Endothelial cell of umbilical vein (primary cell): Measurements from ENCODE around the gene RNF151. TPM values are rescaled to one million over a fixed set of nuclear protein-coding genes. Genes with fewer than 3 reads are reported as not detected.

Experiments used
- BruUV-seq: library from RNA; stranded (reverse); fragments of 400-500 nt; replicated peaks from 2 replicates; lab custom pipeline; 2021; lab: Mats Ljungman, UMichigan
- CTCF ChIA-PET: fragments of 300-600, 350-600 bp; sonication (Branson Sonifier 250); formaldehyde crosslinking; loops from one replicate; lab custom pipeline; 2021; ENCODE audit warnings: antibody characterized with exemption, inconsistent platforms; lab: Charles Lee
- POLR2A ChIA-PET: fragments of 300-600, 350-600 bp; sonication (Branson Sonifier 250); formaldehyde crosslinking; loops from one replicate; lab custom pipeline; 2021; ENCODE audit warnings: antibody characterized with exemption, inconsistent platforms; lab: Charles Lee
- DNase-seq: peaks from one replicate; pipeline ENCODE4 v3.0.0-alpha.2; 2011; ENCODE audit warnings: low read depth, low spot score
- FAIRE-seq: peaks from 2 replicates; lab custom pipeline; 2011; peaks lifted over from hg19 to GRCh38; lab: Jason Lieb, UNC
- H2AFZ ChIP-seq: 2 replicates; pipeline ENCODE4 v1.6.0; 2012; ENCODE audit warnings: low read depth, low read length, control low read depth, inconsistent platforms
- H3K27ac ChIP-seq: 2 replicates; pipeline ENCODE4 v1.5.1; 2011; ENCODE audit warnings: low read depth, mild to moderate bottlenecking, control low read depth, low read length, moderate library complexity; ENCODE audit not compliant: insufficient read depth
- H3K27me3 ChIP-seq, 2 experiments: 2 replicates each; pipeline versions ENCODE4 v1.6.0 to v1.6.1; 2011; ENCODE audit warnings: low read length in 2 of 2, mixed read lengths in 1 of 2; ENCODE audit not compliant: control insufficient read depth in 2 of 2, insufficient read depth in 2 of 2
- H3K36me3 ChIP-seq, 2 experiments: 2 replicates in 1 of 2; 3 replicates in 1 of 2; pipeline ENCODE4 v1.5.1; 2011; ENCODE audit warnings: low read length in 2 of 2, mild to moderate bottlenecking in 1 of 2, moderate library complexity in 1 of 2; ENCODE audit not compliant: control insufficient read depth in 2 of 2, insufficient read depth in 2 of 2; ENCODE audit errors: extremely low read depth in 1 of 2
- H3K4me1 ChIP-seq: 3 replicates; pipeline ENCODE4 v1.5.1; 2011; ENCODE audit warnings: mild to moderate bottlenecking, low read length; ENCODE audit not compliant: control insufficient read depth, insufficient read depth; ENCODE audit errors: extremely low read depth
- H3K4me2 ChIP-seq: 2 replicates; pipeline ENCODE4 v1.6.1; 2011; ENCODE audit warnings: low read length, control low read depth, mixed read lengths; ENCODE audit not compliant: insufficient read depth
- H3K4me3 ChIP-seq, 3 experiments: fragments of 200-600 bp in 1 of 3; sonication (generic), shearing (Covaris generic) in 1 of 3; replicated peaks in 1 of 3; 2 replicates each; pipeline ENCODE4 v1.5.1; 2011 to 2016; ENCODE audit warnings: control low read depth in 3 of 3, low read length in 3 of 3, mild to moderate bottlenecking in 2 of 3, inconsistent platforms in 1 of 3, low read depth in 1 of 3, moderate library complexity in 1 of 3; ENCODE audit not compliant: insufficient read depth in 1 of 3
- H3K79me2 ChIP-seq: 2 replicates; pipeline ENCODE4 v1.6.0; 2012; ENCODE audit warnings: low read length, inconsistent platforms; ENCODE audit not compliant: control insufficient read depth, insufficient read depth
- H3K9ac ChIP-seq: replicated peaks from 2 replicates; pipeline ENCODE3; 2011; ENCODE audit warnings: low read length, control low read depth; ENCODE audit not compliant: insufficient read depth; ENCODE audit errors: extremely low read depth
- H3K9me1 ChIP-seq: replicated peaks from 3 replicates; pipeline ENCODE4 v1.6.0; 2011; ENCODE audit warnings: mild to moderate bottlenecking, low read length; ENCODE audit not compliant: control insufficient read depth, insufficient read depth; ENCODE audit errors: extremely low read depth
- H3K9me3 ChIP-seq: replicated peaks from 2 replicates; pipeline ENCODE4 v1.5.1; 2012; ENCODE audit warnings: low read length, inconsistent platforms; ENCODE audit not compliant: control insufficient read depth, insufficient read depth
- H4K20me1 ChIP-seq: replicated peaks from 2 replicates; pipeline ENCODE3; 2011; ENCODE audit warnings: mild to moderate bottlenecking, low read length; ENCODE audit not compliant: control insufficient read depth, insufficient read depth; ENCODE audit errors: extremely low read depth
- EZH2 ChIP-seq: IDR thresholded peaks from 2 replicates; pipeline ENCODE4 v1.6.1; 2012; ENCODE audit warnings: borderline replicate concordance, low read depth, mild to moderate bottlenecking, moderate library complexity, low read length, inconsistent platforms; ENCODE audit not compliant: severe bottlenecking
- FOS ChIP-seq: IDR thresholded peaks from 2 replicates; pipeline ENCODE4 v1.6.1; 2011; ENCODE audit warnings: mild to moderate bottlenecking, low read length, moderate library complexity, borderline replicate concordance; ENCODE audit not compliant: insufficient read depth
- GATA2 ChIP-seq: IDR thresholded peaks from 2 replicates; pipeline ENCODE4 v1.7.0; 2011; ENCODE audit warnings: low read depth, mild to moderate bottlenecking, moderate library complexity, mixed read lengths, low read length; ENCODE audit not compliant: insufficient read length, insufficient read depth
- MYC ChIP-seq: IDR thresholded peaks from one replicate; pipeline ENCODE4 v1.6.1; 2011; ENCODE audit warnings: mild to moderate bottlenecking, low read depth, low read length
- POLR2AphosphoS5 ChIP-seq: IDR thresholded peaks from 2 replicates; pipeline ENCODE4 v1.6.1; 2012; ENCODE audit warnings: low read depth, mild to moderate bottlenecking, control low read depth, low read length, moderate library complexity; ENCODE audit not compliant: insufficient read depth
- dilution Hi-C: fragments of 300-500 bp; cut with MboI; formaldehyde crosslinking; loops from one replicate; pipeline ENCODE4 v1.15.0; 2019; ENCODE audit warnings: low sequenced_read_pairs; ENCODE audit not compliant: extremely low pct_ligation_motif_present
- intact Hi-C: fragments of 100-400 bp; cut with micrococcal nuclease; formaldehyde crosslinking; loops from one replicate; pipeline ENCODE4 v1.10.0; 2022
- polyA plus RNA-seq, 4 experiments: library from polyadenylated mRNA; depleted of rRNA in 3 of 4; stranded (reverse) in 3 of 4; unstranded in 1 of 4; fragments of >200 nt; gene quantifications; 2 replicates each; pipeline versions ENCODE4 v1.2.1 to v1.2.3, GENCODE V29; 2011 to 2012; ENCODE audit warnings: missing spikeins in 1 of 4
- total RNA-seq: library from RNA; stranded (reverse); gene quantifications from 2 replicates; pipeline ENCODE4 v1.2.3, GENCODE V29; 2021

RNF151 gene
- total and polyA plus RNA-seq, 2 donors (not counting 3 experiments of a cell fraction or from before 2014, with no cell fraction given) = not detected

GRCh38 chr16:1989209-1990100, 22.8 kb downstream of the RNF151 start, which contains the start of gene SYNGR3:
Gene SYNGR3 (plus strand): TSS chr16:1989970. CDS start chr16:1990103, 133 bp downstream.
- Histone ChIP-seq H3K36me3 (peaks cover 0 to 7% of the 10 kb centered on the region in 2 experiments), H3K79me2 (peaks cover 5% of the 10 kb centered on the region), H3K27ac (no peak within 1 kb of the TSS), H3K4me2 (no peak within 1 kb of the TSS), H3K9me3 (no peaks in the 10 kb centered on the region), H3K27me3 (peaks cover 23 to 24% of the 10 kb centered on the region in 2 experiments), H3K9ac (no peak within 1 kb of the TSS), H3K4me3 (no peak within 1 kb of the TSS), H4K20me1 (no peaks in the 10 kb centered on the region), H3K4me1 (peaks cover 15% of the 10 kb centered on the region), H2AFZ (no peak within 1 kb of the TSS), H3K9me1 (no peaks in the 10 kb centered on the region)
- CTCF ChIA-PET = no interaction called here
- FAIRE-seq = no peak
- no peak for TF ChIP-seq FOS
- no peak for TF ChIP-seq MYC
- TF ChIP-seq EZH2 = peak; percentile 78
- TF ChIP-seq GATA2 = no peak
- dilution Hi-C loops = no loop called here
- DNase-seq = no peak
- BruUV-seq = no TSS peak
- intact Hi-C loops = no loop called here
- POLR2A ChIA-PET = no interaction called here

GRCh38 chr16:1990101-1990350, 23.4 kb downstream of the RNF151 start:
- Histone ChIP-seq H2AFZ (no peak overlapping the region), H3K9me3 (no peaks in the 10 kb centered on the region), H3K27ac (no peak overlapping the region), H3K4me3 (no peak overlapping the region), H3K27me3 (peaks cover 23 to 24% of the 10 kb centered on the region in 2 experiments), H3K9ac (no peak overlapping the region), H3K4me2 (no peak overlapping the region), H3K79me2 (peaks cover 3% of the 10 kb centered on the region), H3K36me3 (peaks cover 0 to 7% of the 10 kb centered on the region in 2 experiments), H3K9me1 (no peaks in the 10 kb centered on the region), H4K20me1 (no peaks in the 10 kb centered on the region), H3K4me1 (peaks cover 11% of the 10 kb centered on the region)
- POLR2A ChIA-PET = no interaction called here
- dilution Hi-C loops (no loop called here), intact Hi-C loops (no loop called here)
- DNase-seq (no peak), FAIRE-seq (no peak)
- no peak for TF ChIP-seq POLR2AphosphoS5
- no peak for TF ChIP-seq FOS
- BruUV-seq = no TSS peak
- CTCF ChIA-PET = no interaction called here
